HG03025 (cell line): ENCODE data around the gene GAA.

Experiments
- ATAC-seq: cut with Tn5 transposase; IDR thresholded peaks from one replicate; pipeline ENCODE4 v1.9.1; 2021; ENCODE audit warnings: mild to moderate bottlenecking, moderate library complexity; ENCODE audit not compliant: unreplicated experiment, low FRiP score

Gene GAA

GRCh38 chr17:80102664-80103448 is 1.5 kb downstream of the GAA start:
- ATAC-seq: no peak

- ATAC-seq: no peak
Observed at GRCh38 chr17:80103449-80104085, 2.2 kb downstream of the GAA start.

GRCh38 chr17:80104321-80104955 is 3.1 kb downstream of the GAA start:
- ATAC-seq: no peak

- no peak for ATAC-seq
Observed at GRCh38 chr17:80104956-80105375, 3.6 kb downstream of the GAA start.

GRCh38 chr17:80105762-80106161 is 4.4 kb downstream of the GAA start:
- ATAC-seq: no peak

GRCh38 chr17:80106176-80106575 is 4.8 kb downstream of the GAA start:
- ATAC-seq: no peak

GRCh38 chr17:80106751-80107150 is 5.4 kb downstream of the GAA start:
- ATAC-seq: no peak

- no peak for ATAC-seq
Observed at GRCh38 chr17:80107231-80108021, 6.0 kb downstream of the GAA start.

GRCh38 chr17:80108036-80108971 is 6.9 kb downstream of the GAA start:
- no peak for ATAC-seq

- no peak for ATAC-seq
Observed at GRCh38 chr17:80109066-80109660, 7.8 kb downstream of the GAA start.

GRCh38 chr17:80109713-80110446 is 8.5 kb downstream of the GAA start:
- ATAC-seq: no peak

GRCh38 chr17:80110447-80110812 is 9.0 kb downstream of the GAA start:
- no peak for ATAC-seq

GRCh38 chr17:80110927-80111701 is 9.7 kb downstream of the GAA start:
- no peak for ATAC-seq

- no peak for ATAC-seq
Observed at GRCh38 chr17:80111702-80112470, 10.5 kb downstream of the GAA start.

- ATAC-seq: no peak
Observed at GRCh38 chr17:80112471-80113032, 11.2 kb downstream of the GAA start.

- no peak for ATAC-seq
Observed at GRCh38 chr17:80113033-80113484, 11.7 kb downstream of the GAA start.

- no peak for ATAC-seq
Observed at GRCh38 chr17:80114758-80115157, 13.4 kb downstream of the GAA start.
